HG03159 (cell line): Measurements from ENCODE around the gene AP1S3.

ENCODE experiments used
- ATAC-seq: cut with Tn5 transposase; IDR thresholded peaks from one replicate; pipeline ENCODE4 v1.9.1; 2021; ENCODE audit warnings: mild to moderate bottlenecking, moderate library complexity; ENCODE audit not compliant: unreplicated experiment

Gene AP1S3

GRCh38 chr2:223764796-223765195, 72.6 kb downstream of the AP1S3 start:
- no peak for ATAC-seq

- no peak for ATAC-seq
Observed at GRCh38 chr2:223762853-223763252, 74.5 kb downstream of the AP1S3 start.

GRCh38 chr2:223761746-223762145, 75.6 kb downstream of the AP1S3 start:
- peak; percentile 62 for ATAC-seq

GRCh38 chr2:223760838-223761502, 76.4 kb downstream of the AP1S3 start:
- ATAC-seq, result peak; percentile 77

GRCh38 chr2:223759569-223760430, 77.6 kb downstream of the AP1S3 start:
- ATAC-seq, result no peak

- ATAC-seq, result no peak
Observed at GRCh38 chr2:223758131-223758840, 79.1 kb downstream of the AP1S3 start.

- no peak for ATAC-seq
Observed at GRCh38 chr2:223753940-223754339, 83.4 kb downstream of the AP1S3 start.

- no peak for ATAC-seq
Observed at GRCh38 chr2:223751012-223751411, 86.4 kb downstream of the AP1S3 start.

GRCh38 chr2:223747392-223748042, 89.9 kb downstream of the AP1S3 start:
- no peak for ATAC-seq

GRCh38 chr2:223746611-223747010, 90.8 kb downstream of the AP1S3 start:
- ATAC-seq, result no peak

GRCh38 chr2:223744580-223744979, 92.8 kb downstream of the AP1S3 start:
- no peak for ATAC-seq

- no peak for ATAC-seq
Observed at GRCh38 chr2:223740679-223741078, 96.7 kb downstream of the AP1S3 start.

GRCh38 chr2:223737207-223737606, 100.2 kb downstream of the AP1S3 start:
- ATAC-seq, result no peak

GRCh38 chr2:223736488-223736887, 100.9 kb downstream of the AP1S3 start:
- no peak for ATAC-seq

- no peak for ATAC-seq
Observed at GRCh38 chr2:223735659-223736244, 101.6 kb downstream of the AP1S3 start.

GRCh38 chr2:223735035-223735640, 102.2 kb downstream of the AP1S3 start:
- no peak for ATAC-seq

- ATAC-seq, result no peak
Observed at GRCh38 chr2:223734346-223734745, 103.0 kb downstream of the AP1S3 start.

- no peak for ATAC-seq
Observed at GRCh38 chr2:223732346-223732745, 105.0 kb downstream of the AP1S3 start.

GRCh38 chr2:223731503-223731902, 105.9 kb downstream of the AP1S3 start:
- no peak for ATAC-seq

GRCh38 chr2:223729781-223730180, 107.6 kb downstream of the AP1S3 start:
- no peak for ATAC-seq
